Dermis microvascular lymphatic vessel endothelial cell (primary cell): ENCODE results near the gene DUSP23. TPM values are rescaled to one million over a fixed set of nuclear protein-coding genes. Genes with fewer than 3 reads are reported as not detected.

Experiments
- DNase-seq, 2 donors: peaks; one replicate each; pipeline versions ENCODE4 v3.0.0 to v3.0.0-alpha.2; 2010; ENCODE audit warnings: low read depth in 2 of 2
- total RNA-seq: library from RNA; depleted of rRNA; stranded (reverse); fragments of >200 nt; gene quantifications from 2 replicates; pipeline ENCODE4 v1.2.1, GENCODE V29; 2014

Gene DUSP23
- 14.9 and 18.1 TPM in 2 replicates for total RNA-seq

GRCh38 chr1:159780583-159781582 is at the start of gene DUSP23:
TSS of gene DUSP23 (plus strand) at chr1:159780962. CDS start at chr1:159781101, 139 bp downstream.
- DNase-seq = peak; percentile 95 to 98

- peak in 1 of 2 donors; percentile 42 for DNase-seq
Observed at GRCh38 chr1:159737238-159737916, 43.4 kb upstream of the DUSP23 start.

- no peak for DNase-seq
Observed at GRCh38 chr1:159743651-159744410, 36.9 kb upstream of the DUSP23 start.

- peak in 1 of 2 donors; percentile 51 for DNase-seq
Observed at GRCh38 chr1:159746666-159747065, 34.1 kb upstream of the DUSP23 start.

- no peak for DNase-seq
Observed at GRCh38 chr1:159748370-159748769, 32.4 kb upstream of the DUSP23 start.

GRCh38 chr1:159749630-159750029 is 31.1 kb upstream of the DUSP23 start:
- DNase-seq = no peak

- no peak for DNase-seq
Observed at GRCh38 chr1:159750621-159751020, 30.1 kb upstream of the DUSP23 start.

GRCh38 chr1:159751031-159751430 is 29.7 kb upstream of the DUSP23 start:
- no peak for DNase-seq

GRCh38 chr1:159752135-159752580 is 28.6 kb upstream of the DUSP23 start:
- peak; percentile 78 to 98 for DNase-seq

GRCh38 chr1:159753386-159753785 is 27.4 kb upstream of the DUSP23 start:
- no peak for DNase-seq

- no peak for DNase-seq
Observed at GRCh38 chr1:159755451-159756007, 25.2 kb upstream of the DUSP23 start.

GRCh38 chr1:159756397-159756796 is 24.4 kb upstream of the DUSP23 start:
- no peak for DNase-seq

- no peak for DNase-seq
Observed at GRCh38 chr1:159763686-159764085, 17.1 kb upstream of the DUSP23 start.

- DNase-seq = no peak
Observed at GRCh38 chr1:159765806-159766205, 15.0 kb upstream of the DUSP23 start.

- no peak for DNase-seq
Observed at GRCh38 chr1:159771127-159771895, 9.5 kb upstream of the DUSP23 start.

- DNase-seq = peak in 1 of 2 donors; percentile 28
Observed at GRCh38 chr1:159774465-159774864, 6.3 kb upstream of the DUSP23 start.

- no peak for DNase-seq
Observed at GRCh38 chr1:159775716-159776115, 5.0 kb upstream of the DUSP23 start.

- no peak for DNase-seq
Observed at GRCh38 chr1:159778266-159778665, 2.5 kb upstream of the DUSP23 start.

GRCh38 chr1:159779403-159779851 is 1.3 kb upstream of the DUSP23 start:
- DNase-seq = peak in 1 of 2 donors; percentile 82

- DNase-seq = no peak
Observed at GRCh38 chr1:159781992-159782391, 1.2 kb downstream of the DUSP23 start.
